Stomach (tissue), 19 donors: Measurements from ENCODE around the gene ACYP2. TPM values are rescaled to one million over a fixed set of nuclear protein-coding genes. Genes with fewer than 3 reads are reported as not detected.
A peak's percentile ranks its signal among the peaks of the same experiment; 100 is the strongest.
"Not testable (repeated sequence)": the region's sequence is repeated elsewhere in the genome, so short reads cannot be mapped to it uniquely, and the experiment has no call there.

Experiments used
- DNase-seq, 2 donors: peaks; one replicate each; pipeline versions ENCODE4 v3.0.0 to v3.0.0-alpha.2; 2013 to 2019
- H3K27ac ChIP-seq, 5 donors: fragments of 200-600 bp in 4 of 5; sonication (generic) in 4 of 5; one replicate each; pipeline ENCODE4 v1.5.1; 2013 to 2019; ENCODE audit warnings: mild to moderate bottlenecking in 1 of 5, moderate library complexity in 1 of 5
- H3K27me3 ChIP-seq, 3 donors: fragments of 200-600 bp; sonication (generic); one replicate each; pipeline ENCODE4 v1.5.1; 2017 to 2019; ENCODE audit warnings: mixed run types in 1 of 3
- H3K36me3 ChIP-seq, 4 donors: fragments of 200-600 bp; sonication (generic); 1 replicate in 3 of 4; 2 replicates in 1 of 4; pipeline ENCODE4 v1.5.1; 2016 to 2019
- H3K4me1 ChIP-seq, 4 donors: fragments of 200-600 bp; sonication (generic); one replicate each; pipeline ENCODE4 v1.5.1; 2016 to 2019
- H3K4me3 ChIP-seq, 4 donors: fragments of 200-600 bp; sonication (generic) in 3 of 4; one replicate each; pipeline ENCODE4 v1.5.1; 2016 to 2019; ENCODE audit warnings: mild to moderate bottlenecking in 1 of 4
- H3K9me3 ChIP-seq, 4 donors: fragments of 200-600 bp; sonication (generic); one replicate each; pipeline ENCODE4 v1.5.1; 2016 to 2019
- CTCF ChIP-seq, 7 experiments: fragments of 450-650 bp in 4 of 7; fragments of 200-600 bp in 3 of 7; sonication (generic) in 3 of 7; IDR thresholded peaks; one replicate each; pipeline ENCODE4 v1.5.1; 2016 to 2019; ENCODE audit warnings: antibody characterized with exemption in 7 of 7, control low read depth in 2 of 7, mild to moderate bottlenecking in 1 of 7
- EP300 ChIP-seq: sonication (generic); formaldehyde crosslinking; IDR thresholded peaks from one replicate; pipeline ENCODE4 v1.6.1; 2017; ENCODE audit warnings: antibody characterized with exemption
- POLR2A ChIP-seq, 4 donors: fragments of 450-650 bp; IDR thresholded peaks; one replicate each; pipeline ENCODE4 v1.6.1; 2016; ENCODE audit warnings: antibody characterized with exemption in 4 of 4, control low read depth in 2 of 4, mild to moderate bottlenecking in 1 of 4, moderate library complexity in 1 of 4
- POLR2AphosphoS5 ChIP-seq, 3 donors: sonication (generic); formaldehyde crosslinking; IDR thresholded peaks; one replicate each; pipeline ENCODE4 v1.6.1; 2016; ENCODE audit warnings: antibody characterized with exemption in 3 of 3
- WGBS, 5 donors: extraction: QIAGEN DNeasy Blood & Tissue Kit in 3 of 5; methylation state at CpG; one replicate each; pipeline versions ENCODE4 v1.1.5 to v1.1.7; 2013 to 2018; 5-methylcytosine and 5-hydroxymethylcytosine counted together
- intact Hi-C: fragments of 100-400 bp; cut with DNase I; formaldehyde crosslinking; loops from one replicate; pipeline ENCODE4 v1.15.1; 2023; ENCODE audit warnings: low total_unique reads
- long read RNA-seq, 10 donors: transcript quantifications; one replicate each; lab custom pipeline, GENCODE V29; 2026
- polyA plus RNA-seq, 3 donors: library from polyadenylated mRNA; stranded (reverse); fragments of 200-250 nt; gene quantifications; one replicate each; pipeline ENCODE4 v1.2.3, GENCODE V29; 2013
- total RNA-seq, 5 donors: library from RNA; depleted of rRNA; stranded (reverse); fragments of >200 nt; gene quantifications; one replicate each; pipeline versions ENCODE4 v1.1.0 to v1.2.3, GENCODE V29; 2014 to 2016
- donor health status: healthy with polysubstance abuse.
- donor health status: Bipolar disorder and iron deficiency.
- donor health status: healthy.

The ACYP2 gene
- total RNA-seq: 10 to 100 TPM in 2 of 5 donors, 1 to 10 TPM in 3; 4.3 to 42.0 (median 8.0) TPM
- 10 to 100 TPM; 21.7 to 23.3 (median 21.7) TPM for polyA plus RNA-seq
- long read RNA-seq, donor 1: 0 reads
- long read RNA-seq, donor 2: 0 reads
- long read RNA-seq, donor 3: 0 reads
- long read RNA-seq, donor 4: 0 reads
- long read RNA-seq, donor 5, partial matches to known transcripts: 0 of 2 reads
- long read RNA-seq, donor 5, other reads (novel, unspliced or antisense): 0 of 2 reads
- long read RNA-seq, donor 6: 0 reads
- long read RNA-seq, donor 7, partial matches to known transcripts: 0 of 5 reads
- long read RNA-seq, donor 7, other reads (novel, unspliced or antisense): 5 of 5 reads
- long read RNA-seq, donor 8: 0 reads
- long read RNA-seq, donor 9, partial matches to known transcripts: 5 of 6 reads
- long read RNA-seq, donor 9, other reads (novel, unspliced or antisense): 0 of 6 reads
- long read RNA-seq, donor 10: 0 reads

GRCh38 chr2:54115284-54116137 lies at the start of gene ACYP2:
Gene ACYP2 (plus strand): TSS chr2:54115615.
- H3K36me3 ChIP-seq: peaks cover 0 to 7% (median 1%) of the 10 kb centered on the region in 4 donors
- H3K9me3 ChIP-seq: peaks cover 0 to 6% (median under 1%) of the 10 kb centered on the region in 4 donors
- peak; percentile 96 to 99 for DNase-seq
- no peaks in the 10 kb centered on the region for H3K27me3 ChIP-seq
- peaks cover 3 to 8% (median 7%) of the 10 kb centered on the region in 4 donors for H3K4me1 ChIP-seq
- H3K4me3 ChIP-seq: peak within 1 kb of the TSS; percentile 50 to 85 (median 70)
- H3K27ac ChIP-seq: peak within 1 kb of the TSS; percentile 95 to 100 (median 98)
- TF ChIP-seq CTCF (IDR thresholded peaks at IDR 0.05) (peak in 1 of 7 experiments; percentile 14), EP300 (no peak), POLR2AphosphoS5 (IDR thresholded peaks at IDR 0.05) (peak; percentile 82 to 97 (median 95)), POLR2A (IDR thresholded peaks at IDR 0.05) (peak in 1 of 4 donors; percentile 75)
- intact Hi-C loops: no loop called here
- WGBS, 5 donors: 0 to 1% (median 0%) methylated on average over 31 to 57 of the region's 57 CpGs

- whole genome bisulfite sequencing, 5 donors: 88 to 94% (median 91%) methylated on average over 6 of the region's 6 CpGs
Measured at GRCh38 chr2:54065891-54066290, 49.5 kb upstream of the ACYP2 start.

GRCh38 chr2:54067851-54068375 lies 47.5 kb upstream of the ACYP2 start:
- Histone ChIP-seq H3K27me3 (no peaks in the 10 kb centered on the region), H3K36me3 (no peaks in the 10 kb centered on the region), H3K27ac (no peak overlapping the region), H3K9me3 (no peaks in the 10 kb centered on the region), H3K4me3 (no peak overlapping the region), H3K4me1 (peaks cover 0 to 20% (median 10%) of the 10 kb centered on the region in 4 donors)
- peak in 1 of 2 donors; percentile 64 for DNase-seq
- 39 to 60% (median 52%) methylated on average over 5 of the region's 5 CpGs for WGBS, 5 donors
- no peak for TF ChIP-seq CTCF (IDR thresholded peaks at IDR 0.05)
- TF ChIP-seq POLR2A (IDR thresholded peaks at IDR 0.05): no peak
- TF ChIP-seq EP300: no peak
- TF ChIP-seq POLR2AphosphoS5 (IDR thresholded peaks at IDR 0.05): no peak
- intact Hi-C loops: no loop called here

More at GRCh38 chr2:54065891-54066290, 49.5 kb upstream of the ACYP2 start:
- no peaks in the 10 kb centered on the region for H3K36me3 ChIP-seq
- no peak overlapping the region for H3K4me3 ChIP-seq
- no peaks in the 10 kb centered on the region for H3K27me3 ChIP-seq
- H3K27ac ChIP-seq: no peak overlapping the region
- DNase-seq: no peak
- TF ChIP-seq POLR2A (IDR thresholded peaks at IDR 0.05) (no peak), POLR2AphosphoS5 (IDR thresholded peaks at IDR 0.05) (no peak), EP300 (no peak), CTCF (IDR thresholded peaks at IDR 0.05) (no peak)
- H3K4me1 ChIP-seq: peaks cover 0 to 20% (median 10%) of the 10 kb centered on the region in 4 donors
- H3K9me3 ChIP-seq: no peaks in the 10 kb centered on the region
- intact Hi-C loops: no loop called here

- 69 to 80% (median 79%) methylated on average over 2 of the region's 2 CpGs for WGBS, 5 donors
- H3K27me3 ChIP-seq, H3K27ac ChIP-seq, H3K4me1 ChIP-seq, H3K9me3 ChIP-seq, H3K4me3 ChIP-seq, intact Hi-C loops, DNase-seq, H3K36me3 ChIP-seq: not testable (repeated sequence)
Measured at GRCh38 chr2:54072483-54072882, 42.9 kb upstream of the ACYP2 start.
